Measurements from ENCODE around the gene ZBTB39. TPM values are rescaled to one million over a fixed set of nuclear protein-coding genes. Genes with fewer than 3 reads are reported as not detected.

Gene ZBTB39
- total and polyA plus RNA-seq, 4 donors = 1.8 to 9.9 (median 3.0) TPM

DNA sequence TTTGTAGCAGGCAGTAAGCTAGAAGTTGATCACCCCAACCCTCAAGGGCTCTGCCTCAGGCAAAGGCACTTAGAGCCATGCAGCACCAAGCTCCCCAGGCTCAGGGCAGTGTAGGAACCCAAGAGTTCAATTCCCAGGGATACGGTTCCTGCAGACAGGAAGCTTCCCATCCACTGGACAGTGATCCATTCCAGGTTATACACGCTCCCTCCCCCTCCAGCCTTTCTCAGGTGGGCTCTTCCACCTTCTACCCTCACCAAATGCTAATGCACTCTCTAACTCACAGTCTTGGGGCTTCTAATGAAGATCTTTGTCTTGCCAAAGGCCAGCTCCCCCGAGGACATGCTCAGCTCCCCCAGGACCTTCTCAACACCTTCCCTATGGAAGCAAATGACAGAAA is 30.9 kb upstream of the ZBTB39 start:
- Histone ChIP-seq H3K36me3 (ENCODE audit: control insufficient read depth in 4 of 4, insufficient read depth in 3 of 4, low read depth in 1 of 4, low read length in 3 of 4) (no peaks in the 10 kb centered on the region), H3K4me3 (ENCODE audit: low read depth in 1 of 3, low read length in 3 of 3) (no peak overlapping the region), H3K27ac (ENCODE audit: low read depth in 1 of 2, low read length in 2 of 2) (no peak overlapping the region), H3K9me3 (ENCODE audit: control insufficient read depth in 4 of 4, low read length in 3 of 4) (no peaks in the 10 kb centered on the region), H3K4me1 (ENCODE audit: control insufficient read depth in 4 of 4, insufficient read depth in 4 of 4, low read length in 3 of 4) (no peaks in the 10 kb centered on the region), H3K27me3 (ENCODE audit: control insufficient read depth in 4 of 4, insufficient read depth in 4 of 4, low read length in 3 of 4) (no peaks in the 10 kb centered on the region), H3K9ac (ENCODE audit: low read depth in 1 of 2, low read length in 2 of 2) (no peak overlapping the region)
- DNase-seq (ENCODE audit: low spot score) = no peak
- TF ChIP-seq, protein P1, sequence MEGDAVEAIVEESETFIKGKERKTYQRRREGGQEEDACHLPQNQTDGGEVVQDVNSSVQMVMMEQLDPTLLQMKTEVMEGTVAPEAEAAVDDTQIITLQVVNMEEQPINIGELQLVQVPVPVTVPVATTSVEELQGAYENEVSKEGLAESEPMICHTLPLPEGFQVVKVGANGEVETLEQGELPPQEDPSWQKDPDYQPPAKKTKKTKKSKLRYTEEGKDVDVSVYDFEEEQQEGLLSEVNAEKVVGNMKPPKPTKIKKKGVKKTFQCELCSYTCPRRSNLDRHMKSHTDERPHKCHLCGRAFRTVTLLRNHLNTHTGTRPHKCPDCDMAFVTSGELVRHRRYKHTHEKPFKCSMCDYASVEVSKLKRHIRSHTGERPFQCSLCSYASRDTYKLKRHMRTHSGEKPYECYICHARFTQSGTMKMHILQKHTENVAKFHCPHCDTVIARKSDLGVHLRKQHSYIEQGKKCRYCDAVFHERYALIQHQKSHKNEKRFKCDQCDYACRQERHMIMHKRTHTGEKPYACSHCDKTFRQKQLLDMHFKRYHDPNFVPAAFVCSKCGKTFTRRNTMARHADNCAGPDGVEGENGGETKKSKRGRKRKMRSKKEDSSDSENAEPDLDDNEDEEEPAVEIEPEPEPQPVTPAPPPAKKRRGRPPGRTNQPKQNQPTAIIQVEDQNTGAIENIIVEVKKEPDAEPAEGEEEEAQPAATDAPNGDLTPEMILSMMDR (IDR thresholded peaks at IDR 0.05; ENCODE audit: low read depth, low read length, missing input control) = no peak
- TF ChIP-seq RAD21 (IDR thresholded peaks at IDR 0.05) (no peak), EGR1 (IDR thresholded peaks at IDR 0.05; ENCODE audit: low read depth in 2 of 2) (no peak), HNF4G (IDR thresholded peaks at IDR 0.05) (no peak), NR2F2 (IDR thresholded peaks at IDR 0.05) (no peak), HNF4A (conservative IDR thresholded peaks at IDR 0.05) (no peak)
- TF ChIP-seq, protein P2, sequence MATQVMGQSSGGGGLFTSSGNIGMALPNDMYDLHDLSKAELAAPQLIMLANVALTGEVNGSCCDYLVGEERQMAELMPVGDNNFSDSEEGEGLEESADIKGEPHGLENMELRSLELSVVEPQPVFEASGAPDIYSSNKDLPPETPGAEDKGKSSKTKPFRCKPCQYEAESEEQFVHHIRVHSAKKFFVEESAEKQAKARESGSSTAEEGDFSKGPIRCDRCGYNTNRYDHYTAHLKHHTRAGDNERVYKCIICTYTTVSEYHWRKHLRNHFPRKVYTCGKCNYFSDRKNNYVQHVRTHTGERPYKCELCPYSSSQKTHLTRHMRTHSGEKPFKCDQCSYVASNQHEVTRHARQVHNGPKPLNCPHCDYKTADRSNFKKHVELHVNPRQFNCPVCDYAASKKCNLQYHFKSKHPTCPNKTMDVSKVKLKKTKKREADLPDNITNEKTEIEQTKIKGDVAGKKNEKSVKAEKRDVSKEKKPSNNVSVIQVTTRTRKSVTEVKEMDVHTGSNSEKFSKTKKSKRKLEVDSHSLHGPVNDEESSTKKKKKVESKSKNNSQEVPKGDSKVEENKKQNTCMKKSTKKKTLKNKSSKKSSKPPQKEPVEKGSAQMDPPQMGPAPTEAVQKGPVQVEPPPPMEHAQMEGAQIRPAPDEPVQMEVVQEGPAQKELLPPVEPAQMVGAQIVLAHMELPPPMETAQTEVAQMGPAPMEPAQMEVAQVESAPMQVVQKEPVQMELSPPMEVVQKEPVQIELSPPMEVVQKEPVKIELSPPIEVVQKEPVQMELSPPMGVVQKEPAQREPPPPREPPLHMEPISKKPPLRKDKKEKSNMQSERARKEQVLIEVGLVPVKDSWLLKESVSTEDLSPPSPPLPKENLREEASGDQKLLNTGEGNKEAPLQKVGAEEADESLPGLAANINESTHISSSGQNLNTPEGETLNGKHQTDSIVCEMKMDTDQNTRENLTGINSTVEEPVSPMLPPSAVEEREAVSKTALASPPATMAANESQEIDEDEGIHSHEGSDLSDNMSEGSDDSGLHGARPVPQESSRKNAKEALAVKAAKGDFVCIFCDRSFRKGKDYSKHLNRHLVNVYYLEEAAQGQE (IDR thresholded peaks at IDR 0.05) = no peak
- TF ChIP-seq, protein P3, sequence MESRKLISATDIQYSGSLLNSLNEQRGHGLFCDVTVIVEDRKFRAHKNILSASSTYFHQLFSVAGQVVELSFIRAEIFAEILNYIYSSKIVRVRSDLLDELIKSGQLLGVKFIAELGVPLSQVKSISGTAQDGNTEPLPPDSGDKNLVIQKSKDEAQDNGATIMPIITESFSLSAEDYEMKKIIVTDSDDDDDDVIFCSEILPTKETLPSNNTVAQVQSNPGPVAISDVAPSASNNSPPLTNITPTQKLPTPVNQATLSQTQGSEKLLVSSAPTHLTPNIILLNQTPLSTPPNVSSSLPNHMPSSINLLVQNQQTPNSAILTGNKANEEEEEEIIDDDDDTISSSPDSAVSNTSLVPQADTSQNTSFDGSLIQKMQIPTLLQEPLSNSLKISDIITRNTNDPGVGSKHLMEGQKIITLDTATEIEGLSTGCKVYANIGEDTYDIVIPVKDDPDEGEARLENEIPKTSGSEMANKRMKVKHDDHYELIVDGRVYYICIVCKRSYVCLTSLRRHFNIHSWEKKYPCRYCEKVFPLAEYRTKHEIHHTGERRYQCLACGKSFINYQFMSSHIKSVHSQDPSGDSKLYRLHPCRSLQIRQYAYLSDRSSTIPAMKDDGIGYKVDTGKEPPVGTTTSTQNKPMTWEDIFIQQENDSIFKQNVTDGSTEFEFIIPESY (IDR thresholded peaks at IDR 0.05) = no peak
- TF ChIP-seq, protein P4, sequence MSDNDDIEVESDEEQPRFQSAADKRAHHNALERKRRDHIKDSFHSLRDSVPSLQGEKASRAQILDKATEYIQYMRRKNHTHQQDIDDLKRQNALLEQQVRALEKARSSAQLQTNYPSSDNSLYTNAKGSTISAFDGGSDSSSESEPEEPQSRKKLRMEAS (IDR thresholded peaks at IDR 0.05) = no peak
- TF ChIP-seq, protein P5, sequence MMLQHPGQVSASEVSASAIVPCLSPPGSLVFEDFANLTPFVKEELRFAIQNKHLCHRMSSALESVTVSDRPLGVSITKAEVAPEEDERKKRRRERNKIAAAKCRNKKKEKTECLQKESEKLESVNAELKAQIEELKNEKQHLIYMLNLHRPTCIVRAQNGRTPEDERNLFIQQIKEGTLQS (IDR thresholded peaks at IDR 0.05) = no peak
- WGBS = 87% methylated on average over 3 of the region's 3 CpGs

DNA sequence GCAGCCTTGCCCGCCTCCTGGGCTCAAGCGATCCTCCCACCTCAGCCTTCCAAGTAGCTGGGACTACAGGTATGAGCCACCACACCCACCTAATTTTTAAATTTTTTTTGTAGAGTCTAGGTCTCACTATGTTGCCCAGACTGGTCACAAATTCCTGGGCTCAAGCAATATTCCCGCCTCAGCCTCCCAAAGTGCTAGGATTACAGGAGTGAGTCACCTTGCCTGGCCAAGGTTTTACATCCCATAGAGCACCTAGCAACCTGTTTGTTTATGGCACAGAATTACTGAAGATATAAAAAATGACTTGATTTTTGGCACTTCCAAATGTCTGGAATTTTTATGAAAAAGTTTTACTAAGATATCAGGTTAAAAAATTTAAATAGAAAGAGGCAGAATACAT is 27.1 kb upstream of the ZBTB39 start:
- Histone ChIP-seq H3K36me3 (ENCODE audit: control insufficient read depth in 4 of 4, insufficient read depth in 3 of 4, low read depth in 1 of 4, low read length in 3 of 4) (no peaks in the 10 kb centered on the region), H3K4me1 (ENCODE audit: control insufficient read depth in 4 of 4, insufficient read depth in 4 of 4, low read length in 3 of 4) (no peaks in the 10 kb centered on the region), H3K4me3 (ENCODE audit: low read depth in 1 of 3, low read length in 3 of 3) (no peak overlapping the region), H3K9ac (ENCODE audit: low read depth in 1 of 2, low read length in 2 of 2) (no peak overlapping the region), H3K27me3 (ENCODE audit: control insufficient read depth in 4 of 4, insufficient read depth in 4 of 4, low read length in 3 of 4) (no peaks in the 10 kb centered on the region), H3K27ac (ENCODE audit: low read depth in 1 of 2, low read length in 2 of 2) (no peak overlapping the region), H3K9me3 (ENCODE audit: control insufficient read depth in 4 of 4, low read length in 3 of 4) (no peaks in the 10 kb centered on the region)
- TF ChIP-seq NR2F2 (IDR thresholded peaks at IDR 0.05) = no peak
- TF ChIP-seq, protein P1 (IDR thresholded peaks at IDR 0.05; ENCODE audit: low read depth, low read length, missing input control) = no peak
- no peak for TF ChIP-seq YY1 (IDR thresholded peaks at IDR 0.05)
- TF ChIP-seq JUND (IDR thresholded peaks at IDR 0.05) = no peak
- TF ChIP-seq, protein P5 (IDR thresholded peaks at IDR 0.05) = no peak
- TF ChIP-seq FOXA1 (IDR thresholded peaks at IDR 0.05) = no peak
- TF ChIP-seq, protein P4 (IDR thresholded peaks at IDR 0.05) = no peak
- no peak for TF ChIP-seq GABPA (IDR thresholded peaks at IDR 0.05 in 1 of 2, conservative IDR thresholded peaks at IDR 0.05 in 1 of 2)
- DNase-seq (ENCODE audit: low spot score) = no peak
- WGBS = 96% methylated on average over 3 of the region's 3 CpGs
